H1 (cell line): ENCODE results near the gene MAP4K1.

Source experiments
- CTBP2 ChIP-seq: IDR thresholded peaks from 2 replicates; pipeline ENCODE4 v1.7.0; 2011; ENCODE audit warnings: borderline replicate concordance, mild to moderate bottlenecking, moderate library complexity, mixed read lengths, low read length; ENCODE audit not compliant: insufficient read depth, insufficient read length
- EP300 ChIP-seq, 2 experiments: IDR thresholded peaks; 1 replicate in 1 of 2; 2 replicates in 1 of 2; pipeline ENCODE4 v1.6.1; 2011 to 2012; ENCODE audit warnings: low read depth in 2 of 2, low read length in 2 of 2, mild to moderate bottlenecking in 2 of 2, borderline replicate concordance in 1 of 2, inconsistent platforms in 1 of 2, moderate library complexity in 1 of 2
- TAF1 ChIP-seq: IDR thresholded peaks from 2 replicates; pipeline ENCODE4 v1.6.1; 2011; ENCODE audit warnings: mild to moderate bottlenecking, low read depth, low read length
- TF ChIP-seq, protein P1 (sequence below), 3 experiments: IDR thresholded peaks; 1 replicate in 2 of 3; 2 replicates in 1 of 3; pipeline versions ENCODE4 v1.5.1 to v1.6.1; 2011; ENCODE audit warnings: low read length in 3 of 3, mild to moderate bottlenecking in 3 of 3, inconsistent platforms in 2 of 3, low read depth in 1 of 3, moderate library complexity in 1 of 3; ENCODE audit not compliant: insufficient read depth in 1 of 3; ENCODE audit errors: control extremely low read depth in 1 of 3
- TF ChIP-seq, protein P2 (sequence below): IDR thresholded peaks from 2 replicates; pipeline ENCODE4 v1.6.1; 2012; ENCODE audit warnings: inconsistent platforms

DNA sequence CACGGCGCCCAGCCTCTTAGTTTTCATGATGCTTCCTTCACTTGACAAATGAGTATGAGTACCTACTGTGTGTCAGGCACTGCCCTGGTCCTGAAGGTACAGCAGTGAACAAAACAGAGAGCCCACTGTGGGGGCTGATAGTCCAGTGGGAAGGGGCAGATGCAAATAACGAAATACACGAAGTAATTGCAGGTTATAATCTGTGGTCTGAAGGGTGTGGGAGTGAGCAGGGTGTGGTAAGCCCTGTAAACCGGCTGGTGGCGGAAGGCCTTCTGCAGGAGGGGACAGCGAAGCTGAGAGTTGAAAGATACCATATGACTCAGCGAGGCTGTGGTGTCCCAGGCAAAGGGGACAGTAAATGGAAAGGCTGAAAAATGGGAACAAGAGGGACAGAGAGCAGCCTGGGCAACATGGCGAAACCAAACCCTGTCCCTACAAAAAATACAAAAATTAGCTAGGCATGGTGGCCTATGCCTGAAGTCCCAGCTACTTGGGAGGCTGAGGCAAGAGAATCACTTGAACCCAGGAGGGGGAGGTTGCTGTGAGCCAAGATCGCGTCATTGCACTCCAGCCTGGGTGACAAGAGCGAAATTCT lies 60.5 kb downstream of the MAP4K1 start:
- TF ChIP-seq, protein P1, sequence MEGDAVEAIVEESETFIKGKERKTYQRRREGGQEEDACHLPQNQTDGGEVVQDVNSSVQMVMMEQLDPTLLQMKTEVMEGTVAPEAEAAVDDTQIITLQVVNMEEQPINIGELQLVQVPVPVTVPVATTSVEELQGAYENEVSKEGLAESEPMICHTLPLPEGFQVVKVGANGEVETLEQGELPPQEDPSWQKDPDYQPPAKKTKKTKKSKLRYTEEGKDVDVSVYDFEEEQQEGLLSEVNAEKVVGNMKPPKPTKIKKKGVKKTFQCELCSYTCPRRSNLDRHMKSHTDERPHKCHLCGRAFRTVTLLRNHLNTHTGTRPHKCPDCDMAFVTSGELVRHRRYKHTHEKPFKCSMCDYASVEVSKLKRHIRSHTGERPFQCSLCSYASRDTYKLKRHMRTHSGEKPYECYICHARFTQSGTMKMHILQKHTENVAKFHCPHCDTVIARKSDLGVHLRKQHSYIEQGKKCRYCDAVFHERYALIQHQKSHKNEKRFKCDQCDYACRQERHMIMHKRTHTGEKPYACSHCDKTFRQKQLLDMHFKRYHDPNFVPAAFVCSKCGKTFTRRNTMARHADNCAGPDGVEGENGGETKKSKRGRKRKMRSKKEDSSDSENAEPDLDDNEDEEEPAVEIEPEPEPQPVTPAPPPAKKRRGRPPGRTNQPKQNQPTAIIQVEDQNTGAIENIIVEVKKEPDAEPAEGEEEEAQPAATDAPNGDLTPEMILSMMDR (IDR thresholded peaks at IDR 0.05; ENCODE audit: control extremely low read depth in 1 of 3, insufficient read depth in 1 of 3, low read depth in 1 of 3, low read length in 3 of 3), result no peak
- no peak for TF ChIP-seq EP300 (IDR thresholded peaks at IDR 0.05; ENCODE audit: borderline replicate concordance in 1 of 2, low read depth in 2 of 2, low read length in 2 of 2)
- TF ChIP-seq TAF1, result no peak
- TF ChIP-seq, protein P2, sequence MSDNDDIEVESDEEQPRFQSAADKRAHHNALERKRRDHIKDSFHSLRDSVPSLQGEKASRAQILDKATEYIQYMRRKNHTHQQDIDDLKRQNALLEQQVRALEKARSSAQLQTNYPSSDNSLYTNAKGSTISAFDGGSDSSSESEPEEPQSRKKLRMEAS, result no peak
- TF ChIP-seq CTBP2, result no peak
